ENCODE measurements around the gene RTN4RL2.

RTN4RL2 gene

DNA sequence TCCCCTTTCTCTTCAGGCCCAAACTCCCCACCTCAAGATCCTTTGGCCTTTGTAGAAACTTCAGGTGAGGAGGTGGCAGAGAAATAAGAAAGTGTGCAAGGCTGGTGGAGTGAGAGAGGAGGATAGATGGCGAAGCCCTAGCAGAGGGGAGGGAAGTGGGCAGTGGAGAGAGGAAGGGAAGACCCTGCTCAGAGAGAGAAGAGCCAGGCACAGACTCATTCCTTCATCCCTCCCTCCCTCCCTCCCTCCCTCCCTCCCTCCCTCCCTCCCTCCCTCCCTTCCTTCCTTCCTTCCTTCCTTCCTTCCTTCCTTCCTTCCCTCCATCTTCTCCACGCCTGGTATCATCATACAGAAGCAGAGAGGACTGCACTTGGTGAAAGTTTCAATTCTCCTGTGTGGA lies 21.0 kb downstream of the RTN4RL2 start:
- DNase-seq (ENCODE audit: low read depth in 2 of 2): no peak

DNA sequence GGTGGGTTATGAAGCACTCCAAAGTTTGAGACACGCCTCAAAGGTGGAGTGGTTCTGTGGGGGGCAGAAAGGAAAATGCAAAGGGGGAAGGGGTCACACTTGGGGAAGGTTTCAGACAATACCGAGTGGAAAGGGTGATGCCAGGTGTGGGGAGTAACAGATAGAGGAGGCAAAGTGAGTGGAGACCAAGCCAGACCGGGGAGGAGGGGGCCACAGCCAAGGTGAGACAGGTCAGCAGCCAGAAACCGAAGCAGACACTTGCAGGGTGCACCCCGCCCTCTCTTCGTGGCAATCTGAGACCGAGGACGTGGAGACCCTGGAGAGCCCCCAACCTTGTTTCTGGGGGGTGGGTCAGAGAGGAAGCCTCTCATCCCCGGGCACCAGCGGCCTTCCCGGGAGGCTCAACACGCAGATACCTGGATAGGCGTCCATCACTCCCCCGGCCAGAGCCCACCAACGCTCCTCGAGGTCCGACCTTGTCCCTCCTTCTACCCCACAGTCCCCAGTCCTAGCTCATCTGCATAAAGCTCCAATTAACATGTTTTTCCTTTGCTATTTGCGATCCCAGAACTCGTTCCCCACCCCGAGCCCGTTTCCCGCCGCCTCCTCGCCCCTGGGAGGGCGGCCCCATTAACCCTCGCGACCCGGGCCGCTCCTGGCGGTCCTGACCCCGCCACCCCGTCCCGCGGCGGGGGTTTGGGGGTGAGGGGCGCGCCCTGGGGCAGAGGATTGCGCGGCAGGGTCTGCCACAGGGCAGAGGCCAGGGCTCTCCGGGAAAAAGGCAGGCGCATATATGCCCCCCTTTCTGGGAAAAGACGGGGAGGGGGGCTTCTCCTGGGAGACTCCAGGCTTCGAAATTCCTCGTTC lies 21.8 kb downstream of the RTN4RL2 start:
- no peak for DNase-seq (ENCODE audit: low read depth in 2 of 2)

DNA sequence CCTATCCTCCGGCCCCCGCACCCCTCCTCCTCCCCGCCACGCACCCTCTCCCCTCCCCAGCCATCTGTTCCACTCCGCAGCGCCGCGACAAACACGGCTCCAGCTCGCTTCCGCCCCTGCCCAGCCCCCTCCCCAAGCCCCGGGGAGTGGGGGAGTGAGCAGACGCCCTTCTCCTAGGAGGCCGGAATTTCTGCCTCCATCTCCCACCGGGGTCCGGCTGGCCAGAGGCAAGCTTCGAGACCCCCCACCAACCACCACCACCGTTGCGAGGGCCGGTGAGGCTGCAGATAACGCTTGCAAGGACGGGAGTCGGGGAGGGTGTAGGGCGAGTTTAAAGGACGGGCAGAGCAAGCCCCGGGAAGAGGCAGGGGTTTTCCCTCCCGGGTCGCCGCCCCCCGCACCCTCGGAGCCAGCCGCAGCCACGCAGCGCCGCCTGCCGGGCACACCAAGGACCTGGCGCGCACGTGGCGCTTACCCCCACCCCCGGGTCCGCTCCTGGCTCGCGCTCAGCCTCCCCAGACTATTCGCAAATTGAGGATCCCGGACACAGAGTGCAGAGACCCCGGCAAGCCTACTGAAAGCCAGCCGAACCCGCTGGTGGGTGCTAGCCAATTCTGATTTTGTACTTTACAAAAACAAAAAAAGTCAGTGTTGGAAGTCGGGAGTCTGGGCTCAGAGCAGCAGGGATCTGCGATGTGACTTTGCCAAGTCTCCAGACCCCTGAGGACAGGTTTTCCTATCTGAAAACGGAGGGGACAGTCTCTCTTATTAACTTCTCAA lies 22.6 kb downstream of the RTN4RL2 start:
- DNase-seq (ENCODE audit: low read depth in 2 of 2): peak; percentile 74 to 76

DNA sequence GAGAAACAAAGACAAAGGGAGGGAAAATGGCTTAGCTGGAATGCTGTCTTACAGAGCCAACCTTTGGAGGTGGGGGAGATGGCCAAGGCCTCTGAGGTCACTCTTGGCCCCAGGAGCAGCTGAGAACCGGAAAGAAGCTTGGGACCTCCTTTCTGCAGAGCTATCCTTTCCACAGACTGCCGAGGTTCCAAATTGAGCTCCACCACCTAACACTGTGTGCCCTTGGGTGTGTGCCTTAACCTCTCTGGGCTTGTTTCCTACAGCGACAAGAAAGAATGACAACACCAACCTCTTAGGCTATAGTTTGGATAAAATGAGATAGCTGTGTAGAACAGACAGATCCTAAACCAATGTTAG lies 23.2 kb downstream of the RTN4RL2 start:
- DNase-seq (ENCODE audit: low read depth in 2 of 2): no peak

DNA sequence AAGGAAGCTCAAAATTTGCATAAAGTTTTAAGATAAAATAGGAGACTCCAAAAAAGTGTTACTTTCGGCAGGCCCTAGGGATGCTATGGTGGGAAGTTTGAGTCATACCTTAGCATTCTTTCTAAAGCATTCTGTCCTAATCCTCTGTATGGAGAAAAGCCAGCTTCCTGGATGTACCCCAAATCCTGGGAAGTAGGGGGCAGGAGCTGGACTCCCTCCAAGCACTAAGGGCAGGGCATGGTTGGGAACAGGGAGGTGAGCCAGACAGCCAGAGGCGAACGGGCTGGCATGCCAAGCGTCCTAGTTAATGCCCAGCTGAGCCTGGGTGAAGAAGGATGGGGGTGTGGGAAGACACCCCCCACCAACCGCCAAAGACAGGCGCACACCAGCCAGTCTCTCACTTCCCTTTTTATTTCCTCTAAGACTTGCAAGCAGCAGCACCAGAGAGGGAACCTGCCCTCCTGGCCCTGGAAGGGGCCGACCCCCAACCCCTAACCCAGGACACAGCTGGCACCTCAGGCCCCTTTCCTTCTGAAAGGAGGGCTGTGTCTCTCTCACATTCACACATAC lies 23.9 kb downstream of the RTN4RL2 start:
- DNase-seq (ENCODE audit: low read depth in 2 of 2): no peak

DNA sequence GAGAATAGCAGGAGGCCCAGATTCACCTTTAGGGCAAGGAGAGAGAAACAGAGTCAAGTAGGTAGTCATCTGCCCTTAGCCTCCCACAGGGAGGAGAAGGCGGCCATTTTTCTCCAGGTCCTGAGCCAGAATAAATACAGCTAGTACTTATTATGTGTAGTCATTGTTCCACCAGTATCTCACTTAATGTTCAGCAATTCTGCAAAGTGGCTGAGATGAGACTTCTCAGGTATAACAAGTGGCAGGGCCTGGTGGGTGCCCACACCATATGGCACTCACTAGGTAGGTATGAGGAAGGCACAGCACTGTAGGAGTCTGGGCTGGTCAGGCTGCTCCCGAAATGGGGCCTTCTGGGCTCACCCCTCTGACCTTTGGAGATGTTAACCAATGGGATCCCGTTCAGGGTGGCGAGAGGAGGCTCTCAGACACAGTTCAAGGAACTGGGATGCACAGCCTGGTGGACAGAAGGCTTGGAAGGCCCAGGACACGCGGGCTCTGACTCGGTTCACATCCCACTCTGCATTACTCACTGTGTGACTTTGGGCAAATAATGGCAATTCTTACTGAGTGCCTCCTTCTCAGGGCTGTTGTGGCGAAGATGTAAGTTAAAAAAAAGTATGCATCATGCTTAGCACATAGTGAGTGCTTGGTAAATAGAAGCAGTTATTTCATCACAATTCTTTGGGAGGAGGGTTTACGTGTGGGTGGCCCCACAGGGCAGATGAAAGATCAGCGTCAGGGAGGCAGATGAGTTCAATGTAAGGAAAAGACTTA lies 25.1 kb downstream of the RTN4RL2 start:
- DNase-seq (ENCODE audit: low read depth in 2 of 2): no peak

DNA sequence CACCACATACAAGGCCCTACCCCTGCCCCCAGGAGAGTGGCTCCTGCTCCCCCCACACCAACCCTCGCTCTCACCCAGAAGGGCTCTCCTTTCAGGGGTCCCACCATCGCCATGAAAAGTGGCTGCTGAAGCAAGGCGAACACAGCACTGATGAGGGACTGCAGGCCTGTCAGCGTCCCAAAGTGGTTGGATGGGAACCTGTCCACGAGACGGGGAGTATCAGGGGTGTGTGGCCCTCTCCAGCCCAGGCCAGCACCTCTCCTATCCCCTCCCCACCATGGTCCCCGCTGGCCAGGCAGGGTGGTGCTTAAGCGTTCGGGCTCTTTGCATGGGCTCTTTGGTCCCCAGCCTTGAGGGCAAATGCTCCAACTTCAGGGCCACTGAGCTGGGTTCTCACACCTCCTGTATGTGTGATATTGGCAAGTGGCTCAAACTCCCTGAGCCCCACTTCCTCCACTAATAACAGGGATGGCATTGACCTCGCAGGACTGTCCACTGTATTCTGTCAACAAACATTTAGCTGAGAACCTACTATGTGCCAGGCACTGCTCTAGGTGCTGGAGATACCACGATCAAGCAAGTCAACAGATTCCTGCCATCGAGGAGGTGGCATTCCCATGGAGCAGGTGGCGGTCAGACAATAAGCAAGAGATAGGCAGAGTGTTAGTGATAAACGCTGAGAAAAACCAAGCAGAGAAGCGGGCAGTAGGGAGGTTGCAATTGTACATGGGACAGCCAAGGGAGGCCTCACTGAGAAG lies 26.9 kb downstream of the RTN4RL2 start:
- DNase-seq (ENCODE audit: low read depth in 2 of 2): no peak

DNA sequence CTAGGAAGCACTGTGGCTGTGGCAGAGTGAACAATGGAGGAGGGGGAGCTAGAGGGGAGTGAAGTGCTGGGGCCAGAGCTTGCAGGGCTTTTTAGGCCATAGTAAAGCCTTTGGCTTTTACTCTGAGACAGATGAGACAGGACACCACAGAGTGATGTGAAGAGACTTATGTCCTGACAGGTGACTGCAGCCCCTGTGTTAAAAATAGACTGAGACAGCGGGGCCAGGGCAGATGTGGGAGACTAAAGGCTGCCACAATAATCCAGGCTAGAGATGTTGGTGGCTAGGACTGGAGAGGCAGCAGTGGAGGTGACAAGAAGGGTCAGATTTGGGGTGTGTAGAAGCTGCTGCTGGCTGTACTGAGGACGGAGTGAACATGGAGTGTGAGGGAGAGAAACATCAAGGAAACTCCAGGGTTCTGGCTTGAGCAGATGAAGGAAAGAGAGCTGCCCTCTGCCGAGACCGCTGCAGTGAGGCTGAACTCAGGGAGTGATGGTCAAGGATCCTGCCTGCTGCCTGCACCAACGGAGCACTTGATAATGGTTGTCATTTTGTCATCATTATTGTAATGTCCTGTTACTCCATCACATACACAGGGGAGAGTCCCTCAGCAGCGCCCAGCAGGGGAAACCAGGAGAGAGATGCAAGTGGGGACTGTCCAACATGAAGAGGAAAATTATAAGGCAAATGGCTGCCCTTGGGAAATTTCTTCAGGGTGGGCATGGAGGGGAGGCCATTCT lies 27.8 kb downstream of the RTN4RL2 start:
- DNase-seq (ENCODE audit: low read depth in 2 of 2): no peak

DNA sequence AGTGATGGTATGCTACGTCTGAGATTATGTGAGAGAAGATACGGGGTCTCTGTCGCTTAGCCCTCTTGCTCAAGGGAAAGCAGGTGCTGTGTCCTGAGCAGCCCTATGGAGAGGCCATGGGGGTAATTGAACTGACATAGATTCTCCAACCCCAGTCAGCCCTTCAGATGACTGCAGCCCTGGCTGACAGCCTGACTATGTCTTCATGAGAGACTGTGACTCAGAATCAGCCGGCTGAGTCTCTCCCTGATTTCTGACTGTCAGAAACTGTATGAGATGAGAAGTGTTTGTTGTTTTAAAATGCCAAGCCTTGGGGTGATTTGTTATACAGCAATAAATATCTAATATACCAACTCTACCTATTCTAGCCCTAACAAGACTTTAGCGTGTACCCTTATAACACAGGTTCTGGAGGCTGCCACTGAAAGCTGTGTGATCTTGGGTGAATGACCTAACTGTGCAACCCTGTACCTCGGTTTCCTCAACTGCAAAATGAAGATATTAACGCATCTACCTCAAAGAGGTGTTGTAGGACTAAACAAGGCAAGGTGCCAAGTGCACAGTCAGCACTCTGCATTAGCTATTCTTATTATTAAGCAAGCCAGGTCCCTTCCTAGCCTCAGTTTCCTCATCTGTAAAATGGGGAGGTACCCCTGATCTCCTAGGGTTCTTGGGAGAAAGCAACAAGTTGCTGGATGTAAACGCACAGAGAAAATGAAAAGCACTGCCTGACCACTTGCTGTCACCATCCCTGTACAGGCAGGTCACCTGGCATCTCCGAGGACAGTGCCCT lies 30.3 kb downstream of the RTN4RL2 start:
- DNase-seq (ENCODE audit: low read depth in 2 of 2): no peak

DNA sequence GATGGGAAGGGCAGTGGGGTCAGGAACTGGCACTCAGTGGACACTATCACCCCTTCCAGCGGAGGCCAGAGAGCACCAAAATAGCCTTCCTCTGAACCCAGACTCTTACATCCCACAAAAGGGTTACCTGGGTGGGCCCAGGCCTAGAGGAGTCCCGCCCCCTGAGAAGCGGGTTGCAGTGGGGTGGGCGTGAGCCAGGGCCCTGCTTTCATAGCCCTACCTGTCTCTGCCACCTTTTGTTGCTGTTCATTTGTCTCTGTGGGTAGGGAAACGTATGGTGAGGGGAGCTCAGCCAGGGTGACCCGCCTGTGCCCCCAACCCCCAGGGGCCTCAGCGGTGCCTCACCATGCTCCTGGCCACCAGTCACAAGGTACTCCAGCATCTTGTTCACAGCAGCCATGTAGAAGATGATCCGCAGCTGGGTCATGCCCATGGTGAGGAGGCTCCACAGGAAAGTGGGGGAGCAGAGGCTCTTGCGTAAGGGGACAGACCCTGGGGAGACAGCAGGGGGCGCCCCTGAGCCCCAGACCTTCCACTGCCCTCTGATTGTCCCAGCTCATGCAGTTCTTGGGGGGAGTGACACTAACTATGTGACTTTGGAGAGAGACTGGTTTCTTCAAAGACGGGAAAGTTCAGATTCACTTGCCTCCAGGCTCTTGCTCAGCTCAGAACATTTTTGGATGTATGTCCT lies 31.2 kb downstream of the RTN4RL2 start:
- DNase-seq (ENCODE audit: low read depth in 2 of 2): peak; percentile 34 to 47

DNA sequence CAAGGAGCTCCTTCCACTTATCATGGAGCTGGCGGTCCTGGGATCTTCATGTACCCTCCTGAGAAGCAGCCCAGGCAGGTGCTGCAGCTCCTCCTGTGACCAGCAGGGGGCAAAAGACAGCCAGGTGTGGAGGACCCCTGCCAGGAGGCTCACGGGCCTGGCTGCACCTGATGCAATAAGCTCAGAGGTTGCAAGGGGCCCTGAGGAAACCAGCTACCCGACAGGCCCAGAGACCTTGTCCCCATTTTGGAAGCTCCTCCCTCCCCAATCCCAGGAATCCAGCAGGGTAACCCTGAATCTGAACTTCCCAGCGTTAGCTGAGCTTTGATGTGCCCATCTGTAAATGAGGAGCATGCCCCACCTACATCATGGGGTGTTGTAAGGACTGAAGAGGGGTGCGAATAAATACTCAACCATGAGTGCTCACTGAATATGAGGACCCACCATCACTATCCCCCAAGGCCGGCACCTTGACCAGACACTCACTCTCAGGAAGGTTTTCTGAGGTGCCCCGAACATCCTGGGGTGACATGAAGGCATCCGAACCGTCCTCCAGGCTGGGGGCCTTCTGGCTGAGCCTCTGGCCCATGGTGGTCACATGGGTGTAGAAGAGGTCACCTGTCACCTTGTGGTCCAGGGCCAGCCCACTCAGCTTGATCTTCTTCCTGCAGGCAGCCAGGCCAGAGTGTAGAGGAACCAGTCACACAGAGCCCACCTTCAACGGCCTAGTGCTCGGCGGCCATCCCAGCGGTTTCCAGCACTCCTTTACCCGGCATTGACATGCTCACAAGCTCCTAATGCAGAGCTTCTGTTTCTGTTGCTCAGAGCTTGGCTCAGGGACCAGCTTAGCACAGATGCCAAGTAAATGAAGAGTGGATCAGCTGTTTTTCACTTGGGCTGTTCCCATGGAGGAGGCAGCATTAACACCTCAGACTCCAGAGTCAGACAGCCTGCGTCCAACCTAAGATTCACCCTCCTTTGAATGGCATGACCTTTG lies 33.5 kb downstream of the RTN4RL2 start:
- peak; percentile 66 to 81 for DNase-seq (ENCODE audit: low read depth in 2 of 2)

DNA sequence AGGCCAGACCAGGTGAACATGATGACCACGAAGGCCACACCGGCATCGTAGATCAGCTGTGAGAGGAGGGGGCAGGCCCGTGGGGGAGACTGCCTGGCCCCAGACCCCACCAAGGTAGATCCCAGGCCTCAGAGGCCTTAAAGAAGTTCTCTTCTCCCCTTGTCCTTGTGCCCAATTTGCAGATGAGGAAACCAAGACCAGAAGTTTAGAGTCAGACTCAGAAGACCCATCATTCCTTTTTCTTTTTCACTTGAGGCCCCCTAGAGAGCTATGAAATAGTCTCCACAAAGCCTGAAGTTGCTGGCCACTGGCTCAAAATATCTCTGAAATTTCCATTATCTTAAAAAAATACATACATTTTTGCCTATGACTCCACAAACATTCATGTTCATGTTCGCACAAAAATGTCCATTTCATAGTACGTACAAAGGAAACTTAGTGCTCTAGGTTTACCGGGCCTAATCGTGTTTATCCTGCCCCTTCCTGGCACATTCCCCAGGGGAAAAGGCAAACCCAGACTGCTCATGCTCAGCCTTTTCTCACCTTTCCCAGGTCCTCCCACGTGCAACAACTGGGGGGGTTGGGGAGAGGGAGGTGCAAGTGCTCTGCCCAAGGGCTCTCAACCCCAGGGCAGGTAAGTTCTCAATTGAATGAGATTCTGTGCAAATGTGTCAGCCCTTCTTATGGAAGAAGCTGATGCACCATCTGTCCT lies 35.9 kb downstream of the RTN4RL2 start:
- no peak for DNase-seq (ENCODE audit: low read depth in 2 of 2)

DNA sequence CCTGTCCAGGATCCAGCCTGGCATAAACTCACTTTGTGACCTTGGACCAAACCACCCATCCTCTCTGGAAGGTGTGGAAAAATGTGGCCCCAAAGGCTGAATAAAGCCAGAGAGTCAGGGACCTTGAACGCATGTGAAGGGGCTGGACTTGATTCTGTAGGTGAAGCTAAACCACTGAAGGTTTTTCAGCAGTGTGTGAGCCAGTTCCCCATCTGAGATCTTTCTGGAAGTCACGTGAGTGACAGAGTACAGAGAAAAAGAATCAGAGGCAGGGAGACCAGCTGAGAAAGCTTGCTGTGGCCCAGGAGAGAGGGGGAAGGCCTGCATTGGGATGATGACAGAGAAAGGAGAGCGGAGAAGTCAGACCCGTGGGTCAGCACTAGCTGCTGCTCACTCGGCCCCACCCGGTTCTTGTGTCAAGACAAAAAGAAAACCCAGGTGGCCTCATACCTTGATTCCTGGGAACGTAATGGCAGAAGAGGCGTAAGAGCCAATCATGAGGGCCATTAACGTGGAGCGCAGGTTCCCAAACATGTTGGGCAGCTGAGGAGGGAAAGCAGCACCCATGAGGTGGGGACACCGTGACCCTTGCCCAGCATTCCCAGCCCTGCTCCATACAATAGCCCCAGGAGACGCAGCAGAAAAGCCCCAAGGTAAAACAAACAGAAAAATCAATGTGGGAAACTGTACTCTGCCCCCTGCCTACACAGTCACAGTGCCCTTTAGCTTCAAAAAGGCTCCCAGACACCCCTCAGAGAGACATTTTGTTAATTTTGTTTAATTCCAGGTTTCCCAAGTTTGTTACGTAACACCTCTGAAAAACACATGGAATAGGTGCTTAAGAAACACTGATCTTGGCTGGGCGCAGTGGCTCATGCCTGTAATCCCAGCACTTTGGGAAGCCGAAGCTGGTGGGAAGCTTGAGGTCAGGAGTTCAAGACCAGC lies 37.2 kb downstream of the RTN4RL2 start:
- no peak for DNase-seq (ENCODE audit: low read depth in 2 of 2)

DNA sequence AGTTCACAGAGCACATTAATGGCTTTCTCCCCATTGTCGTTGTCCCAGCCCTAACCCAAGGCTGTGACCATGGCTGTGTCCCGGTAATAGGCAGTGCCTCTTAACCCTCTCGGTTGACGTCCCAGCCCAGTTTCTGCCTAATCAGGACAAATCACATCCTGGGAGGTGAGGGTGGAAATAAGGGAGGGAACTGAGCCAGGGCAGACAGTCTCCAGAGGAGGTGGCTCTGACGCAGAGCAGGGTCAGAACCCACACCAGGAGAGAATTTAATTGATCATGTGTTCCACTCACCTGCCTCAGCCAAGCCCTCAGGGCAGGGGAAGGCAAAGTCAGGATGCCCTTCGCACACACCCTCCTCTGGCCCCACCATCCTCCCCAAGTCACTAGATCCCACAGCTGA lies 38.2 kb downstream of the RTN4RL2 start:
- no peak for DNase-seq (ENCODE audit: low read depth in 2 of 2)

DNA sequence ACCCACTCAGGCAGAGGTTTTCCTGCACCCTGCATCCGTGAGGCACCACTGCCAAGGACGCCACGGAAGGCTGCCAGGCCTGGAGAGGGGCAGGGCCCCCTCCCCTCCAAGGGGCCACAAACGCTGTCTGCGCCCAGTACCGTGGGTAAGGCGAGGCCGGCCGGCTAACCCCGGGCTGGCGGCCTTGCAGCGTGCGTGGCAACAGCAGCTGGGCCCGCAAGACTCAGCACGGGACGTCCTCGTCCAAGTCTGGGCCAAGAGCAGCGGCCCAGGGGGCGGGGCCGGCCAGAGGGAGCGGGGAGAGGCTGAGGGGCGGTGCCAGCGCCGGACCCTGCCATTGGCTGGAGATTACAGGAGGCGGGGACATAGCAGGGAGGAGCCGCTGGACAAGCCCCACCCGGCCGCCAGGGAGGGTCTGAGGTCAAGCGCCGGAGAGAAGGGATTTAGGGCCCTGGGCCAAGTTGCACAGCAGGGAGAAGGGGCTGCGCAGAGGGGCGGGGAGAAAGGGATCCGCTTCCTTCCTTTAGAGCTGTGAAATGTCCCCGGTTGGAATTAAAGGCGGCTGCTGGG lies 39.2 kb downstream of the RTN4RL2 start:
- DNase-seq (ENCODE audit: low read depth in 2 of 2): peak in 1 of 2 donors; percentile 32

DNA sequence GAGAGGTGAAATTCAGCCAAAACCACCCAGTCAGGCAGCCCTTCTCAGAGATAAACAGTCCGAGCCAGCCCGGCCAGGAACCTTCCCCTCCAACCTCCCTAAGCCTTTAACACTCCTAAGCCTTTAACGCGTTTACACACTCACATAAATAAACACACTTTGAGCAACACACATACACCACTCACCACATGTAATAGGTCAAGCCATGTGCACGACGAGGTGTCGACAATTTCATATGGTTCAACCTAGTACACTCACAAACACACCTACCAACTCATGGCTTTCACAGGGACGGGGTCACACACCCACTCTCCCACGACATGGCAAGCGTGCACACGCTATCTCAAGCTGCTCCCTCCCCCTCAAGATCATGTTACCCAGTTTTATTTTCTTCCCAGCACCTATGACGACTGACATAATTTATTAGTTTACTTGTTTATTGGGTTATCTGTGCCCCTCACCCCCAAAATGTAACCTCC lies 39.7 kb downstream of the RTN4RL2 start:
- DNase-seq (ENCODE audit: low read depth in 2 of 2): no peak
